SK-N-SH (cell line): ENCODE results near the gene MEIS1. TPM values are rescaled to one million over a fixed set of nuclear protein-coding genes. Genes with fewer than 3 reads are reported as not detected.

ENCODE experiments used
- CTCF ChIA-PET: fragments of 300-600, 350-600 bp; formaldehyde crosslinking; extraction: SDS; loops from one replicate; lab custom pipeline; 2021; lab: Yijun Ruan, JAX
- POLR2A ChIA-PET: fragments of 350-600 bp; sonication (Branson Sonifier 250); formaldehyde crosslinking; extraction: SDS; loops from one replicate; lab custom pipeline; 2020; ENCODE audit warnings: antibody characterized with exemption, inconsistent platforms; lab: Yijun Ruan, JAX
- DNase-seq: peaks from one replicate; pipeline ENCODE4 v3.0.0; 2012
- H2AFZ ChIP-seq: fragments of 200-600 bp; sonication (generic); 2 replicates; pipeline ENCODE4 v1.8.1; 2016; ENCODE audit warnings: antibody characterized with exemption, mild to moderate bottlenecking, low read depth
- H3F3A ChIP-seq: fragments of 200-600 bp; sonication (generic); replicated peaks from 2 replicates; pipeline ENCODE3; 2016; ENCODE audit warnings: antibody characterized with exemption, mild to moderate bottlenecking; ENCODE audit not compliant: insufficient read depth
- H3K27ac ChIP-seq, 2 experiments: fragments of 200-500 bp in 1 of 2; fragments of 200-600 bp in 1 of 2; sonication (Bioruptor generic) in 1 of 2; sonication (generic), shearing (Covaris generic) in 1 of 2; 2 replicates each; pipeline versions ENCODE4 v1.5.1 to v1.6.1; 2014 to 2016; ENCODE audit warnings: low read depth in 2 of 2, inconsistent platforms in 1 of 2, low read length in 1 of 2, mild to moderate bottlenecking in 1 of 2, mixed read lengths in 1 of 2
- H3K27me3 ChIP-seq: fragments of 200-600 bp; sonication (generic), shearing (Covaris generic); 2 replicates; pipeline ENCODE4 v1.6.1; 2016; ENCODE audit warnings: mixed run types; ENCODE audit not compliant: insufficient read depth
- H3K36me3 ChIP-seq, 2 experiments: fragments of 200-500 bp in 1 of 2; fragments of 200-600 bp in 1 of 2; sonication (Bioruptor generic) in 1 of 2; sonication (generic) in 1 of 2; replicated peaks in 1 of 2; 2 replicates each; pipeline versions ENCODE3 to v1.5.1; 2014 to 2016; ENCODE audit warnings: low read length in 1 of 2, mild to moderate bottlenecking in 1 of 2; ENCODE audit not compliant: insufficient read depth in 2 of 2, control insufficient read depth in 1 of 2
- H3K4me1 ChIP-seq, 2 experiments: fragments of 200-500 bp in 1 of 2; fragments of 200-600 bp in 1 of 2; sonication (Bioruptor generic) in 1 of 2; sonication (generic), shearing (Covaris generic) in 1 of 2; 2 replicates each; pipeline versions ENCODE4 v1.5.1 to v1.6.1; 2014 to 2016; ENCODE audit warnings: low read depth in 1 of 2, low read length in 1 of 2, mixed run types in 1 of 2; ENCODE audit not compliant: insufficient read depth in 2 of 2, control insufficient read depth in 1 of 2
- H3K4me2 ChIP-seq: fragments of 200-600 bp; sonication (generic), shearing (Covaris generic); 2 replicates; pipeline ENCODE4 v1.6.1; 2017; ENCODE audit warnings: mixed run types
- H3K4me3 ChIP-seq, 2 experiments: fragments of 200-500 bp in 1 of 2; fragments of 200-600 bp in 1 of 2; sonication (Bioruptor generic) in 1 of 2; sonication (generic), shearing (Covaris generic) in 1 of 2; 2 replicates each; pipeline versions ENCODE4 v1.5.1 to v1.8.1; 2014 to 2016; ENCODE audit warnings: low read depth in 2 of 2, inconsistent platforms in 1 of 2, low read length in 1 of 2, mild to moderate bottlenecking in 1 of 2, mixed read lengths in 1 of 2, moderate library complexity in 1 of 2
- H3K79me2 ChIP-seq: fragments of 200-600 bp; sonication (generic); 2 replicates; pipeline ENCODE4 v1.8.1; 2017; ENCODE audit warnings: mild to moderate bottlenecking; ENCODE audit not compliant: insufficient read depth
- H3K9ac ChIP-seq: fragments of 200-600 bp; sonication (generic); 2 replicates; pipeline ENCODE4 v1.6.1; 2017; ENCODE audit warnings: mixed run types
- H3K9me2 ChIP-seq: fragments of 200-600 bp; sonication (generic); 2 replicates; pipeline ENCODE4 v1.6.1; 2017; ENCODE audit warnings: mixed run types
- H3K9me3 ChIP-seq: fragments of 200-600 bp; sonication (generic); 2 replicates; pipeline ENCODE4 v1.6.1; 2017; ENCODE audit warnings: mixed run types, mild to moderate bottlenecking, moderate library complexity
- H4K20me1 ChIP-seq: fragments of 200-600 bp; sonication (generic); 2 replicates; pipeline ENCODE4 v1.6.1; 2017; ENCODE audit warnings: mild to moderate bottlenecking, mixed run types; ENCODE audit not compliant: insufficient read depth
- EZH2phosphoT487 ChIP-seq: fragments of 200-600 bp; sonication (generic); IDR thresholded peaks from 2 replicates; pipeline ENCODE4 v1.6.1; 2017; ENCODE audit warnings: low read depth, mixed run types, mild to moderate bottlenecking, antibody characterized with exemption, moderate library complexity, borderline replicate concordance
- FOSL2 ChIP-seq: IDR thresholded peaks from 2 replicates; pipeline ENCODE4 v1.4.0; 2012; ENCODE audit warnings: low read depth, mild to moderate bottlenecking, moderate library complexity, borderline replicate concordance
- GATA2 ChIP-seq: sonication (generic); formaldehyde crosslinking; IDR thresholded peaks from 2 replicates; pipeline ENCODE4 v1.5.0; 2020; ENCODE audit warnings: mild to moderate bottlenecking, missing genetic modification reagents
- JUND ChIP-seq: IDR thresholded peaks from 2 replicates; pipeline ENCODE4 v1.4.0; 2012
- MAX ChIP-seq: IDR thresholded peaks from 2 replicates; pipeline ENCODE4 v1.4.0; 2012; ENCODE audit warnings: low read depth
- MEF2A ChIP-seq: IDR thresholded peaks from 2 replicates; pipeline ENCODE4 v1.4.0; 2012; ENCODE audit warnings: low read depth, borderline replicate concordance
- NFIC ChIP-seq: IDR thresholded peaks from 2 replicates; pipeline ENCODE4 v1.4.0; 2012; ENCODE audit warnings: borderline replicate concordance
- POLR2AphosphoS5 ChIP-seq: IDR thresholded peaks from 2 replicates; pipeline ENCODE4 v1.6.1; 2012; ENCODE audit warnings: low read depth, low read length
- REST ChIP-seq: IDR thresholded peaks from 2 replicates; pipeline ENCODE4 v1.6.1; 2012; ENCODE audit warnings: mild to moderate bottlenecking, low read depth, low read length, moderate library complexity
- RXRA ChIP-seq: IDR thresholded peaks from 2 replicates; pipeline ENCODE4 v1.4.0; 2012; ENCODE audit warnings: low read depth, mild to moderate bottlenecking, borderline replicate concordance
- SIN3A ChIP-seq: IDR thresholded peaks from 2 replicates; pipeline ENCODE4 v1.6.1; 2012; ENCODE audit warnings: low read depth, mild to moderate bottlenecking, low read length, moderate library complexity, borderline replicate concordance
- TAF1 ChIP-seq: IDR thresholded peaks from 2 replicates; pipeline ENCODE4 v1.6.1; 2012; ENCODE audit warnings: low read depth, mild to moderate bottlenecking, low read length, moderate library complexity, borderline replicate concordance
- TCF12 ChIP-seq: IDR thresholded peaks from 2 replicates; pipeline ENCODE4 v1.4.0; 2012
- USF2 ChIP-seq: fragments of 150-350 bp; IDR thresholded peaks from 2 replicates; pipeline ENCODE4 v1.6.1; 2017; ENCODE audit warnings: antibody characterized with exemption, low read length, low read depth, borderline replicate concordance
- WGBS: methylation state at CpG from one replicate; pipeline ENCODE4 v1.1.6; 2017; ENCODE audit warnings: low lambda C conversion rate; 5-methylcytosine and 5-hydroxymethylcytosine counted together
- polyA plus RNA-seq, 3 experiments: library from polyadenylated mRNA; depleted of rRNA; stranded (reverse); fragments of >200 nt; gene quantifications; 2 replicates each; pipeline ENCODE4 v1.2.3, GENCODE V29; 2012
- TF ChIP-seq, protein P1 (sequence below): fragments of 200-600 bp; sonication (generic); IDR thresholded peaks from 2 replicates; pipeline ENCODE4 v1.6.1; 2017; ENCODE audit warnings: antibody characterized with exemption, mild to moderate bottlenecking, moderate library complexity

The MEIS1 gene
- polyA plus RNA-seq, 1 of the 3 experiments (the other 2 are of a cell fraction): 16.9 TPM

DNA sequence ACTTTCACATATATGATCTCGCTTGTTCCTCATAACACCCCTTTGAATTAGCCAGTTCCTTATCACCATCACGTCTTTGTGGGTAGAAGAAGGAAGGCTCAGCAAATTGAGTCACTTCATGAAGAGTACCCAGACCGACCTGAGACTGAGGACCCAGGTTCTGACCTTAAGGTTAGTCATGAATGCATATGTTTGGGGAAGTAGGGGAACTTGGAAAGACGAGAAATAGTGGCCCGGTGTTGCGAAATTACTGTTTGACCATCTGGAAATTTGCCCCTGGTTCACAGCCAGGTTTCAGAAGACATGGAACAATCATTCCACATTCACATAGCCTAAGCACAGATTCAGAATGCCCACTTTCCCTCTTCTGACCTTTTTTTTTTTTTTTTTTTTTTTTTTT, 59.8 kb downstream of the MEIS1 start (continued):
- TF ChIP-seq GATA2 (CRISPR knock-in tag) (no peak), EZH2phosphoT487 (no peak)

- H3K9me2 ChIP-seq: no peaks in the 10 kb centered on the region
- POLR2A ChIA-PET: no interaction called here
- no peak for DNase-seq
- WGBS: 59% methylated on average over 13 of the region's 13 CpGs
- 0 out of 2 replicates have a peak, but pooled peaks cover 7% of the 10 kb centered on the region for H3K79me2 ChIP-seq
- no peak overlapping the region for H3K9ac ChIP-seq
- no peaks in the 10 kb centered on the region for H3F3A ChIP-seq
- H3K4me1 ChIP-seq: peaks cover 3 to 20% of the 10 kb centered on the region in 2 experiments; a peak in 2 of 4 replicates
- no peaks in the 10 kb centered on the region; the same call in 1 of the 2 replicates for H4K20me1 ChIP-seq
- H3K4me3 ChIP-seq: no peak overlapping the region
- H2AFZ ChIP-seq: no peak overlapping the region
- H3K9me3 ChIP-seq: no peaks in the 10 kb centered on the region
- H3K27ac ChIP-seq: peak overlapping the region in 1 of 2 experiments; percentile 41; a peak in 3 of 4 replicates
- TF ChIP-seq SIN3A (no peak), FOSL2 (peak; percentile 51; the same call in 1 of the 2 replicates)
- TF ChIP-seq, protein P1, sequence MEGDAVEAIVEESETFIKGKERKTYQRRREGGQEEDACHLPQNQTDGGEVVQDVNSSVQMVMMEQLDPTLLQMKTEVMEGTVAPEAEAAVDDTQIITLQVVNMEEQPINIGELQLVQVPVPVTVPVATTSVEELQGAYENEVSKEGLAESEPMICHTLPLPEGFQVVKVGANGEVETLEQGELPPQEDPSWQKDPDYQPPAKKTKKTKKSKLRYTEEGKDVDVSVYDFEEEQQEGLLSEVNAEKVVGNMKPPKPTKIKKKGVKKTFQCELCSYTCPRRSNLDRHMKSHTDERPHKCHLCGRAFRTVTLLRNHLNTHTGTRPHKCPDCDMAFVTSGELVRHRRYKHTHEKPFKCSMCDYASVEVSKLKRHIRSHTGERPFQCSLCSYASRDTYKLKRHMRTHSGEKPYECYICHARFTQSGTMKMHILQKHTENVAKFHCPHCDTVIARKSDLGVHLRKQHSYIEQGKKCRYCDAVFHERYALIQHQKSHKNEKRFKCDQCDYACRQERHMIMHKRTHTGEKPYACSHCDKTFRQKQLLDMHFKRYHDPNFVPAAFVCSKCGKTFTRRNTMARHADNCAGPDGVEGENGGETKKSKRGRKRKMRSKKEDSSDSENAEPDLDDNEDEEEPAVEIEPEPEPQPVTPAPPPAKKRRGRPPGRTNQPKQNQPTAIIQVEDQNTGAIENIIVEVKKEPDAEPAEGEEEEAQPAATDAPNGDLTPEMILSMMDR: peak; percentile 29
- no peaks in the 10 kb centered on the region for H3K27me3 ChIP-seq
- CTCF ChIA-PET: no interaction called here
- peaks cover 19 to 34% of the 10 kb centered on the region in 2 experiments for H3K36me3 ChIP-seq
- H3K4me2 ChIP-seq: peak overlapping the region; percentile 6; the same call in 1 of the 2 replicates
Measured at GRCh38 chr2:66495788-66496640, 61.1 kb downstream of the MEIS1 start.

- Histone ChIP-seq H3K27me3 (no peaks in the 10 kb centered on the region), H3K4me1 (peaks cover 3 to 19% of the 10 kb centered on the region in 2 experiments; a peak in 3 of 4 replicates), H3K4me3 (no peak overlapping the region), H3K27ac (no peak overlapping the region), H3F3A (no peaks in the 10 kb centered on the region), H3K9me3 (no peaks in the 10 kb centered on the region), H3K36me3 (peaks cover 22 to 34% of the 10 kb centered on the region in 2 experiments), H4K20me1 (no peaks in the 10 kb centered on the region; the same call in 1 of the 2 replicates), H2AFZ (no peak overlapping the region), H3K79me2 (0 out of 2 replicates have a peak, but pooled peaks cover 3% of the 10 kb centered on the region), H3K9ac (no peak overlapping the region), H3K4me2 (peak overlapping the region; percentile 6; the same call in 1 of the 2 replicates), H3K9me2 (no peaks in the 10 kb centered on the region)
- ChIA-PET POLR2A (no interaction called here), CTCF (no interaction called here)
- WGBS: 74% methylated on average over 5 of the region's 5 CpGs
- no peak for DNase-seq
- TF ChIP-seq REST (no peak), JUND (no peak), NFIC (no peak), RXRA (no peak), TAF1 (no peak), MEF2A (no peak), POLR2AphosphoS5 (no peak), TCF12 (no peak), MAX (no peak), GATA2 (CRISPR knock-in tag) (no peak), USF2 (no peak)
Measured at GRCh38 chr2:66496670-66497420, 61.9 kb downstream of the MEIS1 start.
